ENCODE measurements around the gene NIM1K.
A peak's percentile ranks its signal among the peaks of the same experiment; 100 is the strongest.

The NIM1K gene

GRCh38 chr5:43209833-43210232 is 17.8 kb downstream of the NIM1K start:
- TF ChIP-seq, protein P1, sequence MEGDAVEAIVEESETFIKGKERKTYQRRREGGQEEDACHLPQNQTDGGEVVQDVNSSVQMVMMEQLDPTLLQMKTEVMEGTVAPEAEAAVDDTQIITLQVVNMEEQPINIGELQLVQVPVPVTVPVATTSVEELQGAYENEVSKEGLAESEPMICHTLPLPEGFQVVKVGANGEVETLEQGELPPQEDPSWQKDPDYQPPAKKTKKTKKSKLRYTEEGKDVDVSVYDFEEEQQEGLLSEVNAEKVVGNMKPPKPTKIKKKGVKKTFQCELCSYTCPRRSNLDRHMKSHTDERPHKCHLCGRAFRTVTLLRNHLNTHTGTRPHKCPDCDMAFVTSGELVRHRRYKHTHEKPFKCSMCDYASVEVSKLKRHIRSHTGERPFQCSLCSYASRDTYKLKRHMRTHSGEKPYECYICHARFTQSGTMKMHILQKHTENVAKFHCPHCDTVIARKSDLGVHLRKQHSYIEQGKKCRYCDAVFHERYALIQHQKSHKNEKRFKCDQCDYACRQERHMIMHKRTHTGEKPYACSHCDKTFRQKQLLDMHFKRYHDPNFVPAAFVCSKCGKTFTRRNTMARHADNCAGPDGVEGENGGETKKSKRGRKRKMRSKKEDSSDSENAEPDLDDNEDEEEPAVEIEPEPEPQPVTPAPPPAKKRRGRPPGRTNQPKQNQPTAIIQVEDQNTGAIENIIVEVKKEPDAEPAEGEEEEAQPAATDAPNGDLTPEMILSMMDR (IDR thresholded peaks at IDR 0.05; ENCODE audit: insufficient read depth, low read depth, low read length, missing control alignments): no peak
- no peak for DNase-seq (ENCODE audit: low read depth)
- H3K4me3 ChIP-seq (ENCODE audit: low read length): no peak overlapping the region

DNA sequence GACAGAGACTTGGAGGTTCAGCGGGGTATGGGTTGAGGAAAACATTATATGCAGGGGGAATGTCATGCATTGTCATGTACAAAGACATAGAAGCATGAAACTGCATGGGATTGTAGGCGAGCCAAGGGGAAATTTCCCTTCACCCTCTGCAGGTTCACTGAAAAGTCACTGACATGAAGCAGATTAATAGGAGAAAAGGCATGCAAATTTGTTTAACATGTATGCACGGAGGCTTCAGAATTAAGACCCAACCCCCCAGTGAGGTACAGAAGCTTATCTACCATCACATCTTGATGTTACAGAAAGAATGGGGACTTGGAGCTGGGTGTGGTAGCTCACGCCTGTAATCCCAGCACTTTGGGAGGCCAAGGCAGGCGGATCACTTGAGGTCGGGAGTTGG is 18.5 kb downstream of the NIM1K start:
- no peak overlapping the region for H3K4me3 ChIP-seq (ENCODE audit: low read length)
- TF ChIP-seq, protein P1 (IDR thresholded peaks at IDR 0.05; ENCODE audit: insufficient read depth, low read depth, low read length, missing control alignments): no peak
- DNase-seq (ENCODE audit: low read depth): no peak

- no peak overlapping the region for H3K4me3 ChIP-seq (ENCODE audit: low read length)
- TF ChIP-seq, protein P1 (IDR thresholded peaks at IDR 0.05; ENCODE audit: insufficient read depth, low read depth, low read length, missing control alignments): no peak
- no peak for DNase-seq (ENCODE audit: low read depth)
Measured at GRCh38 chr5:43213951-43214350, 21.9 kb downstream of the NIM1K start.

GRCh38 chr5:43215073-43215631 is 23.1 kb downstream of the NIM1K start:
- no peak overlapping the region for H3K4me3 ChIP-seq (ENCODE audit: low read length)
- peak; percentile 87 for DNase-seq (ENCODE audit: low read depth)
- TF ChIP-seq, protein P1 (IDR thresholded peaks at IDR 0.05; ENCODE audit: insufficient read depth, low read depth, low read length, missing control alignments): no peak

GRCh38 chr5:43216941-43217340 is 24.9 kb downstream of the NIM1K start:
- H3K4me3 ChIP-seq (ENCODE audit: low read length): no peak overlapping the region
- no peak for DNase-seq (ENCODE audit: low read depth)
- TF ChIP-seq, protein P1 (IDR thresholded peaks at IDR 0.05; ENCODE audit: insufficient read depth, low read depth, low read length, missing control alignments): no peak

GRCh38 chr5:43219120-43219519 is 27.1 kb downstream of the NIM1K start:
- DNase-seq (ENCODE audit: low read depth): no peak

DNA sequence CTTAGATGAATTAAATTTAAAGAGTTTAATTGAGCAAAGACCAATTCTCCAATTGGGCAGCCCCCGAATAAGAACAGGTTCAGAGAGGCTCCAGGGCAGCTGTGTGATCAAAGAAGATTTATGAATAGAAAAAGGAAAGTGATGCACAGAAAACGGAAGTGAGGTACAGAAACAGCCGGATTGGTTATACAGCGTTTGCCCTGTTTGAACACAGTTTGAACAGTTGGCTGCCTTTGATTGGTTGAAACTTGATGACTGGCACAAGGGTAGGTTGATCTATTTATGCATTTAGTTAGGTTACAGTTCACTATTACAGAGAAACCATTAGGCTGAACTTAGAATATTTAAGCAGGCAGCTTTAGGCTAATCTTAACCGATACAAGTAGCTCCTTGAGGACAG is 29.5 kb downstream of the NIM1K start:
- TF ChIP-seq, protein P1 (IDR thresholded peaks at IDR 0.05; ENCODE audit: insufficient read depth, low read depth, low read length, missing control alignments): no peak
- no peak overlapping the region for H3K4me3 ChIP-seq (ENCODE audit: low read length)
- DNase-seq (ENCODE audit: low read depth): no peak

More at GRCh38 chr5:43219120-43219519, 27.1 kb downstream of the NIM1K start:
- TF ChIP-seq, protein P1 (IDR thresholded peaks at IDR 0.05; ENCODE audit: insufficient read depth, low read depth, low read length, missing control alignments): no peak
- H3K4me3 ChIP-seq (ENCODE audit: low read length): no peak overlapping the region

All from epithelial cell of esophagus (primary cell).